Pulmonary artery endothelial cell (primary cell): ENCODE measurements around the gene MEDAG. TPM values are rescaled to one million over a fixed set of nuclear protein-coding genes. Genes with fewer than 3 reads are reported as not detected.

Experiments used
- DNase-seq: peaks from one replicate; pipeline ENCODE4 v3.0.0-alpha.2; 2011; ENCODE audit warnings: low read depth, low spot score
- total RNA-seq: library from RNA; depleted of rRNA; stranded (reverse); fragments of >200 nt; gene quantifications from 2 replicates; pipeline ENCODE4 v1.2.3, GENCODE V29; 2014

Gene MEDAG
- total RNA-seq, 1 donor from 2014 or later: 21.6 TPM

GRCh38 chr13:30957258-30957943 is 51.3 kb downstream of the MEDAG start:
- DNase-seq: no peak

GRCh38 chr13:30959678-30960077 is 53.6 kb downstream of the MEDAG start:
- DNase-seq: no peak

GRCh38 chr13:30963791-30964190 is 57.7 kb downstream of the MEDAG start:
- DNase-seq: no peak

- DNase-seq: no peak
These were observed 59.3 kb downstream of the MEDAG start for GRCh38 chr13:30965380-30965779.

GRCh38 chr13:30966101-30966500 is 60.0 kb downstream of the MEDAG start:
- no peak for DNase-seq

- no peak for DNase-seq
These were observed 62.8 kb downstream of the MEDAG start for GRCh38 chr13:30968846-30969245.

- no peak for DNase-seq
These were observed 65.5 kb downstream of the MEDAG start for GRCh38 chr13:30971575-30971974.

- no peak for DNase-seq
These were observed 66.9 kb downstream of the MEDAG start for GRCh38 chr13:30972888-30973377.

- DNase-seq: no peak
These were observed 68.3 kb downstream of the MEDAG start for GRCh38 chr13:30974350-30974749.

Other genes starting within 250 kb of the MEDAG start
- gene ALOX5AP, start 170.7 kb upstream of the MEDAG start, total RNA-seq: 0.25 TPM in 1 of 2 replicates, not detected in the other
- not detected in 2 replicates for gene TEX26, start 26.4 kb downstream of the MEDAG start, total RNA-seq